Activated T-cell treated with anti-CD3 and anti-CD28 coated beads, Interleukin-2, amount 50 U/mL, for 24 hours (primary cell): ENCODE results near the gene SLC32A1.
A peak's percentile ranks its signal among the peaks of the same experiment; 100 is the strongest.

Experiments used
- DNase-seq: peaks from one replicate; pipeline ENCODE4 v3.0.0-alpha.2; 2020
- H3K27ac Mint-ChIP-seq: 2 replicates; pipeline ENCODE4 v1.8.0; 2020; ENCODE audit warnings: mild to moderate bottlenecking, mixed read lengths
- H3K27me3 Mint-ChIP-seq: 2 replicates; pipeline ENCODE4 v1.8.0; 2020; ENCODE audit warnings: mixed read lengths
- H3K36me3 Mint-ChIP-seq: 2 replicates; pipeline ENCODE4 v1.8.0; 2020; ENCODE audit warnings: low read depth, mixed read lengths
- H3K4me1 Mint-ChIP-seq: 2 replicates; pipeline ENCODE4 v1.8.0; 2020; ENCODE audit warnings: low read depth, mixed read lengths
- H3K4me3 Mint-ChIP-seq: 2 replicates; pipeline ENCODE4 v1.8.0; 2020; ENCODE audit warnings: mild to moderate bottlenecking, moderate library complexity, mixed read lengths
- H3K9me3 Mint-ChIP-seq: 2 replicates; pipeline ENCODE4 v1.8.0; 2020; ENCODE audit warnings: mixed read lengths

The SLC32A1 gene, protein sequence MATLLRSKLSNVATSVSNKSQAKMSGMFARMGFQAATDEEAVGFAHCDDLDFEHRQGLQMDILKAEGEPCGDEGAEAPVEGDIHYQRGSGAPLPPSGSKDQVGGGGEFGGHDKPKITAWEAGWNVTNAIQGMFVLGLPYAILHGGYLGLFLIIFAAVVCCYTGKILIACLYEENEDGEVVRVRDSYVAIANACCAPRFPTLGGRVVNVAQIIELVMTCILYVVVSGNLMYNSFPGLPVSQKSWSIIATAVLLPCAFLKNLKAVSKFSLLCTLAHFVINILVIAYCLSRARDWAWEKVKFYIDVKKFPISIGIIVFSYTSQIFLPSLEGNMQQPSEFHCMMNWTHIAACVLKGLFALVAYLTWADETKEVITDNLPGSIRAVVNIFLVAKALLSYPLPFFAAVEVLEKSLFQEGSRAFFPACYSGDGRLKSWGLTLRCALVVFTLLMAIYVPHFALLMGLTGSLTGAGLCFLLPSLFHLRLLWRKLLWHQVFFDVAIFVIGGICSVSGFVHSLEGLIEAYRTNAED

DNA sequence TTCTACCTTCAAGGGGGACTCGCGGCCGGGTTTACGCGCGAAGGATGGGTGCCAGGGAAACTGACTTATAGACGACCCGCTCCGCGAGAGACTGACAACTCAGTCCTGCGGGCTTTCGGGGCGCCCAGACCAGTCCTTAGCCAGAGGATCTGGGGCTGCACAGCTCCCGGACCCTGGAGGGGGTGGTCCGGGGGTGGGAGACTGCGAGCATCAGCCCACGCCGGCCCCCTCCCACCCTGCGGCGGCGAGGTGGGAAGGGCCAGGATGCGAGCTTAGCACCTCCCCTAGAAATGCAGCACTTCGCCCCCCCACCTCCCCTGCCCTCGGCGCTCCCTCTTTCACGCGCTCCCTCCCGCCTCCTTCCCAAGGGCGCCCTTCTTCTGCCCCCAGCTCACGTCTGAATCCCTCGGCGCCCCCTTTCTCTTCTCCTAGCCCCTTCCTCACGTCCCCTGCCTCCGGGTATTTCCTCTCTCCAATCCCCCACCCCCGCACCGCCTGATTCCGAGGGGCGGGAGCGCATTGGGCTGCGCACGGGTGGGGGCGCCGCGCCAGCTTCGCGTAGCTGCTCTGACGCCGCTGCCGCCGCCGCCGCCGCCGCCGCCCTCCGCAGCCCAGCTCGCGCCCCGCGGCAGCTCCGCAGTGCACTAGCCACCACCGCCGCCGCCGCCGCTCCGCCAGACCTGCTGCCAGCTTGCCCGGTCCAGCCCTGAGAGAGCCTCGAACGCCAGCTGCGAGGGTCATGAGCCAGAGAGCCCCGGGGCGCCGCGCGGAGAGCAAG, at the start of gene SLC32A1:
SLC32A1 (plus strand) TSS at position 639 of the 778 bp plus-strand sequence. CDS start 239 bp downstream, outside the sequence.
- peak; percentile 42 for DNase-seq
- no peak within 1 kb of the TSS for H3K27ac Mint-ChIP-seq

DNA sequence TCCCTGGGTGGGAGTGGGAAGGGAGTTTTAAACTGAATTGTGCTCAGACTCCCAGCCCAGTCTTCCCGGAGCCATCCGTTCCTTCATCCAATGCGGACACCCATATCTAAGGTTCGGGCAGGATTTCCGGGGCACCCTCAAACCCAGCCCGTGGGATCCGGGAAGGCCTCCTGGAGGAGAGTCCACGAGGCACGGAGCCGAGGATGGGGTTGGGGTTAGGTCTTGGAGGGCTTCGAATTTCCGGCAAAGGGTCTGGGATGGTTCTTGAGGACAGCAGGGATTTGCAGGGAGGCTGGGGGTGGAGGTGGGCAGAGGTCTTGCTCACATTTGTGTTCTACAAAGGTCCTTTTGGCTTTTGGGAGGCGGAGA, 49.5 kb upstream of the SLC32A1 start:
- H3K27me3 Mint-ChIP-seq = peaks cover 45% of the 10 kb centered on the region
- DNase-seq = no peak
- no peaks in the 10 kb centered on the region for H3K36me3 Mint-ChIP-seq
- peak overlapping the region; percentile 61 for H3K4me3 Mint-ChIP-seq
- no peaks in the 10 kb centered on the region for H3K9me3 Mint-ChIP-seq
- peaks cover 10% of the 10 kb centered on the region for H3K4me1 Mint-ChIP-seq
- no peak overlapping the region for H3K27ac Mint-ChIP-seq

More for the DNA sequence above, at the start of gene SLC32A1:
- Mint-ChIP-seq H3K4me1 (peaks cover 45% of the 10 kb centered on the region), H3K27me3 (peaks cover 92% of the 10 kb centered on the region), H3K9me3 (no peaks in the 10 kb centered on the region), H3K4me3 (no peak within 1 kb of the TSS), H3K36me3 (no peaks in the 10 kb centered on the region)

DNA sequence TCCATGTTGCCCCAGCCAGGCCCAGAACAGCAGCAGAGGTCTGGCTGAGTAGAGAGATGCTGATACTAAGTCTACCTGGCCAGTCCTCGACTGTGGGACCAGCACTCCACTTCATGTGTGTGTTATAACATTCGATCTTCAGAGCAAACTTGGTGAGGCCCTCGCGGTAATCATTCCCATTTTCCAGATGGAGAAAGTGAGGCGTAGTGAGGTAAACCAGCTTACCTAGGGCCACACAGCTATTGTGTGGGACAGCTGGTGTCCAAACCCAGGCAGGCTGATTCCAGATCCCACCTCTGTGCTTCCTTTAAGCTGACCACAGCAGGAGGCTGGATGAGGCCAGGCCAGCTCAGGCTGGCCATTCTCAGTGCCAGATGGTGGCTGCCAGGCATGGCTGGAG, 47.7 kb upstream of the SLC32A1 start:
- Mint-ChIP-seq H3K9me3 (no peaks in the 10 kb centered on the region), H3K4me1 (peaks cover 10% of the 10 kb centered on the region), H3K36me3 (no peaks in the 10 kb centered on the region), H3K27me3 (peaks cover 46% of the 10 kb centered on the region), H3K27ac (no peak overlapping the region), H3K4me3 (no peak overlapping the region)
- DNase-seq = no peak

DNA sequence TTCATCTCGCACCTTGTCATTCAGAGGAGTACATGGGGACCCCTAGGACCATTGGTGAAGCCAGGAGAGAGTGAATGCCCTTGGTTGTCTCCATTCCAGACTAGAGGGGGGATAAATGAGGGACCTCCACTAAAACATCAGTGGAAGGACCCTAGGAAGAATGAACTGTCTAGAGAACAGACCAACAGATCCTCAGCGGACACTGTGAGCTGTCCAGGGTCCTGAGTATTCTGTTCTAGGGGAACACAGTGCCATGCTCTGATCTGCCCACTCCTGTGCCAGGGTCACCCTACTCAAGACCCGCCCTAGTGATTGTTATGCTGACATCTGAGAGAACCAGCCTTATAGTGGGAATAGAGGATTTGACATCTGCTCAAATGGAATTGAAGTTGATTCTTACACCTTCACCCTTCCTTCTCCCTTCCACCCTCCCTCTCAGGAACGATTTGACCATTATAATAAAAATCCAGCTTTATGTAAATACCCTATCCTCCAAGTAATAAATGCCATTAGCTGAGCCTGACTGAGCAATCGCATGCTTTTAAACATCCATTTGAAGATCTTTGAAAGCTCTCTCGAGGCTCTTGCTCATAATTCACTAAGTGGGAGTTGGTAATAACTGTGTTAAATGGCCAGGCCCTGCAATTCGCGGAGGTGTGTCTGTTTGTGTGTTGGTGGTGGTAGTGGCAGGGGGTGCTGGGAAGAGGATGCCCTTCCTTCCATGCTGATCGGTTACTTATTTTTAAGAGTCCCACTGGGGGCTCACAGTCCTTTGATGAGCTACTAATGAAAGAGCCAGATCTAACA, 43.6 kb upstream of the SLC32A1 start:
- Mint-ChIP-seq H3K4me1 (no peaks in the 10 kb centered on the region), H3K9me3 (no peaks in the 10 kb centered on the region), H3K27me3 (peaks cover 53% of the 10 kb centered on the region), H3K36me3 (no peaks in the 10 kb centered on the region), H3K4me3 (no peak overlapping the region), H3K27ac (no peak overlapping the region)
- no peak for DNase-seq

DNA sequence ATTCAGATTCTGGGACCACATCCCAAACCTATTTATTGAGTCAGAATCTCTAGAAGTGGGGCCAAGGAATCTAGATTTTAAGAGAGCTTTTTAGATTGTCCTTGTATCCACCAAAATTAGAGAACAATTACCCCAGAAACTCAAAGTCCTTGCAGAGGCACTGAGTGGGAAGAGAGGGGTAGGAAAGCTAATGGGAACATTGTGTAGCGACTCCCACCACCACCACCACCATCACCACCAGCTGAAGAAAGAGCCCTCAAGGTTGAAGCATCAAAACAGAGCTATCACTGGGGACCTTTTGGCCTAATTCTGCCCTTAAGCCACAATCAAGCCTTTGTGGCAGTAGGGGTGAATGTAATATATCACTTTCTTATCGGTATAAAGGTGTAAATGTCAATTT, 39.0 kb upstream of the SLC32A1 start:
- Mint-ChIP-seq H3K4me1 (no peaks in the 10 kb centered on the region), H3K4me3 (no peak overlapping the region), H3K9me3 (no peaks in the 10 kb centered on the region), H3K27ac (no peak overlapping the region), H3K36me3 (no peaks in the 10 kb centered on the region), H3K27me3 (peaks cover 89% of the 10 kb centered on the region)
- DNase-seq = no peak

DNA sequence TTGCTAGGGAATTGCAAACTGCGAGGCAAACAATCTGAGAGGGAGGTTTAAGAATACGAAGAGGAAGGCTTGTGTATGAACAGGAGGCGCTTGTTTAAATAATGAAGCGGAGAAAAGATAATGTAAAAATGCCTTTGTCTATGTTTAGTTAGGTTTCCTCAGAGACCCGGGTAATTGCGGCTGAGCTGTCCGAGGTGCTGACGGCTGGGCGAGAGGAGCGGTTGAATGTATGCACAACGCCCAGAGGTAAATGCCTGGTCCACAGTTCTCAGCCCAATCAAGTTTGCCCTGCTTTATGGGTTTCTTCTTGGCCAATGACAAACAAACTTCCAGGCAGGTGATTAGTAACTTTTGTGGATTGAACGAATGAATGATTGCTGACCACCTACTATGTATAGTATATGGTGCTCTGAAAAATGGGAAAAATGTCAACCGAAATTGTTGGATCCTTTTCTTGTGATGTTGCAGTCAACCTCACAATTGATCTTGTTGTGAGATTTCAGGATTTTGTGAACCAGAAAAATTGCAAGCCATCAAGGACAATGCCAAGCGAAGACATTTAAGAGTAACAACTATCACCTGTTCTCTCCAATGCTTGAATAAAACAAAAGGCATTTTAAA, 38.3 kb upstream of the SLC32A1 start:
- peak; percentile 51 for DNase-seq
- H3K27ac Mint-ChIP-seq = no peak overlapping the region
- H3K9me3 Mint-ChIP-seq = no peaks in the 10 kb centered on the region
- no peak overlapping the region for H3K4me3 Mint-ChIP-seq
- H3K27me3 Mint-ChIP-seq = peaks cover 87% of the 10 kb centered on the region
- no peaks in the 10 kb centered on the region for H3K4me1 Mint-ChIP-seq
- no peaks in the 10 kb centered on the region for H3K36me3 Mint-ChIP-seq

DNA sequence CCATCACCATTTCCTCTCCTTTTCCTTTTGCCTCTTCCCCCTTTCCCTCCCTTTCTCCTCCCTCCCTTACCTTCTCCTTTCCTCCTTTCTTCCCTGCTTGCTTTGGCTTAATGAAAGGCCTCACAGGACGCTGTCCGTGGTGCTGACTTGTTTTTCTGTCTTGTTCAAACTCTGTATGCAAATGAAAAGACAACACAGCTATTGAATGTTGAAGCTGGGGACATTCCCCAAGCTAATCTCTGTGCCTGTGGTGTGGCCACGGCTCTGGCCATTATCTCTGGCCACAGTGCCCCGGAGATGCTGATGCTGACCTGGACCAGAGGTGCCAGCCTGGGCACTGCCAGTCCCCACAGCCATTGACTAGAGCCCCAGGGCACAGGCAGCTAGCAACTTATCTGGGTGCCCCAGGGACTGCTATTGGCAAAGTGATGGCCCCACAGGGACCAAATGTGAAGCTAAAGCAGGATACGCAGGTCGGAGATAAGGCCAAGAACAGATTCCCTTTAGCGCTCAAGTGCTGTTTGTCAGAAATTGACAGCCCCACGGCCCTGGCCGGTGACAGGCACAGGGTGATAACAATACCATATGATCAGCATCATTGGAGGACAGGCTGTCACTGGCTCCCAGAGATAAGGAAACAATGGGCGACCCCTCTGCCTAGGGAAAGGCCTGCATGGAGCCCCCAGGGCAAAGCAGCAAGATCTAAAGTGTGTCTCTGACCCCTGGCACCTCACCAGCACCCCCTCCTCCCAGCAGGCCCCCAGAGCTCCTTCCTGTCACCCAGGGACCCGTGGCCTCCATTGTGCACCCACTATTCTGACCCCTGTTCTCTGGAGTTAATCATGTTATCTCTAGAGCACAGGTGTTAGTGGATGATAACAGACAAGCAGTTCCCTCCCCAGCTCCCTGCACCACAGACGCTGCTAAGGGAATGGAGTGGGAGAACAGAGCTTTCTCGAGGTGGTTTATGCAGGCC, 31.6 kb upstream of the SLC32A1 start:
- Mint-ChIP-seq H3K9me3 (no peaks in the 10 kb centered on the region), H3K27me3 (peaks cover 41% of the 10 kb centered on the region), H3K4me1 (no peaks in the 10 kb centered on the region), H3K36me3 (no peaks in the 10 kb centered on the region), H3K27ac (no peak overlapping the region), H3K4me3 (no peak overlapping the region)
- peak; percentile 53 for DNase-seq

DNA sequence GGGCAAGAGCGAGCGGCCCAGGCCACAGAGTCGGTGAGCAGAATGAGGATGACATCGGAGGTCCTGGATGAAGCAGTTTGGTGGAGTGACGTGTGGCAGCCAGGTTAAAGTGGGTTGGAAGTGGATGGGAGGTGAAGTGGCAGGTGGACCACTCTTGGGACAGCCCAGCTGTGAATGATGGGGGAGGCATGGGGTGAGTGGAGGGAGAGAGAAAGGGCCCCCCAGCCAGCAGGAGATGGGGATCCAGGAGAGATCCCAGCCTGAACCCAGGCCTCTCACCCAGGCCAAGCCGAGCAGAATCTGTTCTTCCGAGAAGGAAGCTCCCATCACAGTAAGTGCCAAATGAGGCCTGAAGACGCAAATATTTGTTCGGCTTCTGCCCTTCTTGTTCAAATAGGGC, 27.0 kb upstream of the SLC32A1 start:
- H3K27ac Mint-ChIP-seq = no peak overlapping the region
- H3K36me3 Mint-ChIP-seq = no peaks in the 10 kb centered on the region
- no peak overlapping the region for H3K4me3 Mint-ChIP-seq
- H3K4me1 Mint-ChIP-seq = no peaks in the 10 kb centered on the region
- no peak for DNase-seq
- peaks cover 19% of the 10 kb centered on the region for H3K27me3 Mint-ChIP-seq
- H3K9me3 Mint-ChIP-seq = no peaks in the 10 kb centered on the region

DNA sequence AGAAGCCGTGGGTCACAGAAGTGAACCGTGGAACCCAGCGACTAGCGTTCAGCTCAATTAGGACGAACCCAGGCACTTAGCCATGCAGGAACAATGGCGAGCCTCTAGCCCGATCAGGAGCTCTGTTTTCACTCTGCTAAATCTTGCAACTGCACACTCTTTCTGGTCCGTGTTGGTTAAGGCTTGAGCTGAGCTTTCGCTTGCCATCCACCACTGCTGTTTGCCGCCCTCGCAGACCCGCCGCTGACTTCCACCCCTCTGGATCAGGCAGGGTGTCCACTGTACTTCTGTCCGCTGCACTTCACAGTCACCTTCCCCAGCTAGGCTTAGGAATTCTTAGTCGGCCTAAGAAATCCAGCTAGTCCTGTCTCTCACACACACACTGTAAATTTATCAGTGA, 25.7 kb upstream of the SLC32A1 start:
- Mint-ChIP-seq H3K27me3 (peaks cover 29% of the 10 kb centered on the region), H3K36me3 (no peaks in the 10 kb centered on the region), H3K4me3 (no peak overlapping the region), H3K27ac (no peak overlapping the region), H3K9me3 (no peaks in the 10 kb centered on the region), H3K4me1 (no peaks in the 10 kb centered on the region)
- DNase-seq = no peak

DNA sequence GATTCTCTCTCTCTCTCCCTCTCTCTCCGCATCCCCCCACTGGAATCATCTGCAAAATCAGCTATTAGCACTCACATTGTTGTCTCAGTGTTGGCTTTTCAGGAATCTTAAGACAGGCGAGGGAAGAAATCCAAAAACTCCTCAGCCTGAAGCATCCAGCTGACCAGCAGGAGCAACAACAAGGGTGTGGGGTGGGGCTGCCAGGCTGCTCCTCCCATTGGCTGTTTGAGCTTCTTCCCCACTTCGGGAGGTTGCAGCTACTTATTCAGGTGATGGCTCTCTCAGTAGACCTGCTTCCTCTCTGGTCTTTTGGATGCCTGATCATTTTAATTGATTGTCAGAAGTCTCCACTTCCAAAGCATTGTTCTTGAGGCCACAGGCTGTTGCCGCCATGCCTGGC, 24.1 kb upstream of the SLC32A1 start:
- peaks cover 32% of the 10 kb centered on the region for H3K27me3 Mint-ChIP-seq
- no peak for DNase-seq
- H3K4me3 Mint-ChIP-seq = no peak overlapping the region
- H3K36me3 Mint-ChIP-seq = no peaks in the 10 kb centered on the region
- H3K9me3 Mint-ChIP-seq = no peaks in the 10 kb centered on the region
- H3K27ac Mint-ChIP-seq = no peak overlapping the region
- H3K4me1 Mint-ChIP-seq = no peaks in the 10 kb centered on the region

DNA sequence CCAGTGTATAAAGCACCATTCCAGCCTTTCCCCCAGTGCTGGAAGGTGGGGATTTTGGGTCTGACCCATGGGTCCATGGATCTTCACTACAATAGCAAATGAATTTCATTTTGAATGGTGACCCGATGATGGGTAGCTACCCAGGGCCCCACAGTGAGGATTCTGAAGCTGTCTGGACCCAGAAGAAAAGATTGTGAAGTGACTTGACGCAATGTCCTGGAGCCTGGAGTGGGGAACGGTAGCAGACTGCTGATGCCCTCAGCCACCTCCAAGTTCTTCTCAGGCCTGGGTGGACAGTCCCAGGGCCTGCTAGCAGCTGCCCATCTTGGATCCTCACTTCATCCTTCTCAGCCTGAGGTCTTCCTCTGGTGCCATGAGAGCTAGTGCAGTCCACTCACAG, 23.4 kb upstream of the SLC32A1 start:
- H3K9me3 Mint-ChIP-seq = no peaks in the 10 kb centered on the region
- H3K36me3 Mint-ChIP-seq = no peaks in the 10 kb centered on the region
- H3K4me3 Mint-ChIP-seq = no peak overlapping the region
- H3K27me3 Mint-ChIP-seq = peaks cover 37% of the 10 kb centered on the region
- H3K4me1 Mint-ChIP-seq = no peaks in the 10 kb centered on the region
- no peak overlapping the region for H3K27ac Mint-ChIP-seq
- no peak for DNase-seq

DNA sequence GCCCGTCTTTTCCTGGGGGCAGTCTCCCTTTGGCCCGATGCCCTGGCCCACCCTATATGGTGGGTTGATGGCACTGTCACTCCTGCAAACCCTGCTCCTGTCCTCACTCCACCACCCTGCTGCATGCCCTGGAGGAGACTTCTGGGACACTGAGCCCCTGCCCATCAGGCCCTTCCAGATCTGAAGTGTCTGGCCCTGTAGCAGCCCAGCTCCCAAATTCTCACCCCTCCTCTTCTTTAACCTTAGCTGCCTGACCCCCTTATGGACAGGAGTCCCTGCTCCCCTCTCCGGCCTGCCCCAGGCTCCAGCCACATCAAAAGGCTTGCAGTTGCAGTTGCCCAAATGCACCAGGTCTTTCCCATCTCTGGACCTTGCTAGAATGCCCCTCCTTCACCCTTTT, 20.8 kb upstream of the SLC32A1 start:
- Mint-ChIP-seq H3K4me1 (no peaks in the 10 kb centered on the region), H3K27ac (no peak overlapping the region), H3K27me3 (peaks cover 52% of the 10 kb centered on the region), H3K36me3 (no peaks in the 10 kb centered on the region), H3K4me3 (no peak overlapping the region), H3K9me3 (no peaks in the 10 kb centered on the region)
- DNase-seq = no peak

DNA sequence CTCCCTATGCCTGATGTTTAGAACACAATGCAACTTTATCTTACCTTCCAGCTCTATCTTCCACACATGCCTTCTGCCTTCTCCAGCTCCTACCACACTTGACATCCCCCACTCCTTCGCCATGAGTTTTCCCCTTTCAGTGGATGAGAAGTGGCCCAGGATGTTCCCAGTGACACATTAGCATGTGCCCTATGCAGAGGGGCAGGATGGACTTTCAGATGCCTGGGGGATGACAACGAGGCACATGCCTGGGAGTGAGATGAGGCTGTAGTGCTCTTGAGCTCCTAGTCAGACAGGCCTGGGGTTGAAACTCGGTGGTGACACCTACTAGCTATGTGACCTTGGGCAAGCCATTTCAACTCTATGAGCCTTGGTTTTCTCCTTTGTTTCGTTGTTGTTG, 20.1 kb upstream of the SLC32A1 start:
- no peak for DNase-seq
- Mint-ChIP-seq H3K9me3 (no peaks in the 10 kb centered on the region), H3K27ac (no peak overlapping the region), H3K4me3 (no peak overlapping the region), H3K4me1 (no peaks in the 10 kb centered on the region), H3K36me3 (no peaks in the 10 kb centered on the region), H3K27me3 (peaks cover 54% of the 10 kb centered on the region)
